Ectodermal cell (in vitro differentiated cells): ENCODE results near the gene ECSIT.

Experiments used
- H3K27ac ChIP-seq: 2 replicates; pipeline ENCODE4 v1.7.0; 2013; ENCODE audit warnings: mild to moderate bottlenecking, low read depth, low read length; ENCODE audit not compliant: insufficient read depth, poor library complexity, severe bottlenecking
- H3K27me3 ChIP-seq: 2 replicates; pipeline ENCODE4 v1.7.0; 2013; ENCODE audit warnings: mild to moderate bottlenecking, low read length; ENCODE audit not compliant: insufficient read depth, control insufficient read depth, poor library complexity, severe bottlenecking
- H3K36me3 ChIP-seq: one replicate; pipeline ENCODE4 v1.7.0; 2013; ENCODE audit warnings: low read length; ENCODE audit not compliant: control insufficient read depth, insufficient read depth
- H3K4me1 ChIP-seq: one replicate; pipeline ENCODE4 v1.7.0; 2013; ENCODE audit warnings: low read length; ENCODE audit not compliant: control insufficient read depth, insufficient read depth
- H3K4me3 ChIP-seq: 2 replicates; pipeline ENCODE4 v1.7.0; 2013; ENCODE audit warnings: low read depth, low read length, control low read depth; ENCODE audit not compliant: insufficient read depth
- H3K9me3 ChIP-seq: 2 replicates; pipeline ENCODE4 v1.7.0; 2013; ENCODE audit warnings: mild to moderate bottlenecking, low read length, moderate library complexity; ENCODE audit not compliant: control insufficient read depth
- WGBS, 2 experiments: methylation state at CpG; one replicate each; pipeline ENCODE4 v1.1.7; 2013; ENCODE audit warnings: missing lambda C conversion rate in 2 of 2; 5-methylcytosine and 5-hydroxymethylcytosine counted together

Gene ECSIT

GRCh38 chr19:11457831-11458230 is 71.1 kb downstream of the ECSIT start:
- Histone ChIP-seq H3K36me3 (no peaks in the 10 kb centered on the region), H3K9me3 (no peaks in the 10 kb centered on the region), H3K4me1 (no peaks in the 10 kb centered on the region), H3K4me3 (no peak overlapping the region), H3K27ac (no peak overlapping the region), H3K27me3 (no peaks in the 10 kb centered on the region)
- 91 to 93% methylated on average over 20 of the region's 20 CpGs for WGBS, 2 experiments

- no peaks in the 10 kb centered on the region for H3K27me3 ChIP-seq
- no peaks in the 10 kb centered on the region for H3K36me3 ChIP-seq
- H3K4me1 ChIP-seq: peaks cover 4% of the 10 kb centered on the region
- 51 to 52% methylated on average over 18 of the region's 18 CpGs for WGBS, 2 experiments
- H3K27ac ChIP-seq: no peak overlapping the region
- H3K4me3 ChIP-seq: no peak overlapping the region
- H3K9me3 ChIP-seq: no peaks in the 10 kb centered on the region
Observed at GRCh38 chr19:11457115-11457514, 71.8 kb downstream of the ECSIT start.

GRCh38 chr19:11456659-11457058 is 72.3 kb downstream of the ECSIT start:
- Histone ChIP-seq H3K9me3 (no peaks in the 10 kb centered on the region), H3K4me3 (no peak overlapping the region), H3K4me1 (peaks cover 8% of the 10 kb centered on the region), H3K36me3 (no peaks in the 10 kb centered on the region), H3K27me3 (no peaks in the 10 kb centered on the region), H3K27ac (no peak overlapping the region)
- 85% methylated on average over 7 of the region's 7 CpGs for WGBS, 2 experiments
